Endodermal cell (in vitro differentiated cells): ENCODE data around the gene CELF4. TPM values are rescaled to one million over a fixed set of nuclear protein-coding genes. Genes with fewer than 3 reads are reported as not detected.

Source experiments
- DNase-seq: peaks from one replicate; pipeline ENCODE4 v3.0.0-alpha.2; 2017
- H3K27ac ChIP-seq: 2 replicates; pipeline ENCODE4 v1.5.1; 2013; ENCODE audit warnings: mild to moderate bottlenecking, low read depth, low read length, moderate library complexity
- H3K27me3 ChIP-seq: 2 replicates; pipeline ENCODE4 v1.6.1; 2013; ENCODE audit warnings: mild to moderate bottlenecking, low read length, moderate library complexity; ENCODE audit not compliant: insufficient read depth, control insufficient read depth, poor library complexity, severe bottlenecking
- H3K36me3 ChIP-seq: 2 replicates; pipeline ENCODE4 v1.7.0; 2013; ENCODE audit warnings: mild to moderate bottlenecking, low read length, moderate library complexity; ENCODE audit not compliant: control insufficient read depth, insufficient read depth
- H3K4me1 ChIP-seq: one replicate; pipeline ENCODE4 v1.7.0; 2013; ENCODE audit warnings: low read length; ENCODE audit not compliant: control insufficient read depth, insufficient read depth
- H3K4me3 ChIP-seq: 2 replicates; pipeline ENCODE4 v1.5.1; 2013; ENCODE audit warnings: mild to moderate bottlenecking, low read length, moderate library complexity
- H3K9ac ChIP-seq: 2 replicates; pipeline ENCODE4 v1.6.1; 2013; ENCODE audit warnings: mild to moderate bottlenecking, low read length, moderate library complexity; ENCODE audit not compliant: poor library complexity, severe bottlenecking; ENCODE audit errors: extremely low read depth
- H3K9me3 ChIP-seq: 2 replicates; pipeline ENCODE4 v1.6.1; 2013; ENCODE audit warnings: mild to moderate bottlenecking, low read length, moderate library complexity; ENCODE audit not compliant: control insufficient read depth
- H3K27ac Mint-ChIP-seq: 2 replicates; pipeline ENCODE4 v1.8.0; 2020; ENCODE audit warnings: mixed read lengths
- H3K27me3 Mint-ChIP-seq: 2 replicates; pipeline ENCODE4 v1.8.0; 2021; ENCODE audit warnings: mild to moderate bottlenecking, mixed read lengths; ENCODE audit not compliant: insufficient read depth
- H3K36me3 Mint-ChIP-seq: 2 replicates; pipeline ENCODE4 v1.8.0; 2020; ENCODE audit warnings: low read depth, mixed read lengths
- H3K4me1 Mint-ChIP-seq: 2 replicates; pipeline ENCODE4 v1.8.0; 2020; ENCODE audit warnings: mixed read lengths
- H3K4me3 Mint-ChIP-seq: 2 replicates; pipeline ENCODE4 v1.8.0; 2020; ENCODE audit warnings: mild to moderate bottlenecking, moderate library complexity, mixed read lengths
- H3K9me3 Mint-ChIP-seq: 2 replicates; pipeline ENCODE4 v1.8.0; 2020; ENCODE audit warnings: mild to moderate bottlenecking, mixed read lengths
- CTCF ChIP-seq: fragments of 200-600 bp; sonication (generic); conservative IDR thresholded peaks from 2 replicates; pipeline ENCODE4 v1.5.0; 2021; ENCODE audit warnings: antibody characterized with exemption, mild to moderate bottlenecking
- WGBS, 2 experiments: methylation state at CpG; one replicate each; pipeline versions ENCODE4 v1.1.5 to v1.1.7; 2013; ENCODE audit warnings: missing lambda C conversion rate in 2 of 2, mixed read lengths in 1 of 2; ENCODE audit not compliant: insufficient coverage in 1 of 2, insufficient read length in 1 of 2; 5-methylcytosine and 5-hydroxymethylcytosine counted together
- total RNA-seq, 2 donors: library from RNA; stranded (reverse); fragmentation: NEBNext Ultra II Directional in 1 of 2; extraction: Animal tissue kit (Norgen Biotek cat#: 25700) in 1 of 2; gene quantifications; 2 replicates in 1 of 2; 3 replicates in 1 of 2; pipeline ENCODE4 v1.2.1, GENCODE V29; 2021

The CELF4 gene
- total RNA-seq, 2 donors from 2014 or later, result 5.7 to 6.7 TPM

- Histone ChIP-seq H3K27ac (no peak overlapping the region), H3K4me3 (no peak overlapping the region), H3K36me3 (no peaks in the 10 kb centered on the region), H3K4me1 (no peaks in the 10 kb centered on the region), H3K9me3 (no peaks in the 10 kb centered on the region), H3K27me3 (peaks cover 32% of the 10 kb centered on the region), H3K9ac (no peak overlapping the region)
- Mint-ChIP-seq H3K27ac (no peak overlapping the region), H3K4me1 (peaks cover 12% of the 10 kb centered on the region), H3K4me3 (no peak overlapping the region), H3K36me3 (no peaks in the 10 kb centered on the region), H3K9me3 (no peaks in the 10 kb centered on the region), H3K27me3 (peaks cover 19% of the 10 kb centered on the region)
- TF ChIP-seq CTCF, result no peak
- WGBS, 2 experiments, result 47 to 73% methylated on average over 2 to 6 of the region's 9 CpGs
- no peak for DNase-seq
These were observed 31.0 kb downstream of the CELF4 start for GRCh38 chr18:37534627-37535026.

GRCh38 chr18:37533647-37534584 lies 31.7 kb downstream of the CELF4 start:
- 86 to 92% methylated on average over 9 to 22 of the region's 22 CpGs for WGBS, 2 experiments
- no peak overlapping the region for H3K9ac ChIP-seq
- H3K4me1 ChIP-seq, result no peaks in the 10 kb centered on the region
- TF ChIP-seq CTCF, result peak; percentile 68
- H3K27me3 ChIP-seq, result peaks cover 26% of the 10 kb centered on the region
- H3K36me3 ChIP-seq, result no peaks in the 10 kb centered on the region
- H3K9me3 ChIP-seq, result no peaks in the 10 kb centered on the region
- Mint-ChIP-seq H3K27me3 (peaks cover 20% of the 10 kb centered on the region), H3K9me3 (no peaks in the 10 kb centered on the region), H3K4me1 (peaks cover 10% of the 10 kb centered on the region), H3K27ac (no peak overlapping the region), H3K36me3 (no peaks in the 10 kb centered on the region), H3K4me3 (no peak overlapping the region)
- no peak overlapping the region for H3K27ac ChIP-seq
- no peak overlapping the region for H3K4me3 ChIP-seq
- peak; percentile 72 for DNase-seq

GRCh38 chr18:37532917-37533316 lies 32.7 kb downstream of the CELF4 start:
- Histone ChIP-seq H3K9me3 (no peaks in the 10 kb centered on the region), H3K27ac (no peak overlapping the region), H3K9ac (no peak overlapping the region), H3K4me1 (no peaks in the 10 kb centered on the region), H3K4me3 (no peak overlapping the region), H3K27me3 (peaks cover 21% of the 10 kb centered on the region), H3K36me3 (no peaks in the 10 kb centered on the region)
- no peak for TF ChIP-seq CTCF
- Mint-ChIP-seq H3K36me3 (no peaks in the 10 kb centered on the region), H3K4me3 (no peak overlapping the region), H3K27me3 (peaks cover 13% of the 10 kb centered on the region), H3K9me3 (no peaks in the 10 kb centered on the region), H3K27ac (no peak overlapping the region), H3K4me1 (peaks cover 2% of the 10 kb centered on the region)
- no peak for DNase-seq
- WGBS, 2 experiments, result 92 to 95% methylated on average over 8 to 9 of the region's 9 CpGs
